Memory B cell (primary cell): ENCODE results near the gene RASA3.
A peak's percentile ranks its signal among the peaks of the same experiment; 100 is the strongest.

ENCODE experiments used
- ATAC-seq: fragments of 150-1000 bp; cut with Tn5 transposase; 2 replicates; pipeline ENCODE4 v1.10.0; 2021; ENCODE audit warnings: low read depth, mild to moderate bottlenecking, moderate library complexity
- DNase-seq, 2 donors: peaks; one replicate each; pipeline ENCODE4 v3.0.0; 2022; ENCODE audit warnings: low spot score in 2 of 2
- H3K27ac Mint-ChIP-seq: one replicate; pipeline ENCODE4 v1.8.0; 2022; ENCODE audit warnings: mild to moderate bottlenecking, moderate library complexity, mixed read lengths
- H3K27me3 Mint-ChIP-seq: one replicate; pipeline ENCODE4 v1.8.0; 2022; ENCODE audit warnings: mixed read lengths
- H3K36me3 Mint-ChIP-seq: one replicate; pipeline ENCODE4 v1.8.0; 2022; ENCODE audit warnings: mild to moderate bottlenecking, mixed read lengths
- H3K4me1 Mint-ChIP-seq: one replicate; pipeline ENCODE4 v1.8.0; 2022; ENCODE audit warnings: mixed read lengths
- H3K4me3 Mint-ChIP-seq: one replicate; pipeline ENCODE4 v1.8.0; 2022; ENCODE audit warnings: mild to moderate bottlenecking, moderate library complexity, mixed read lengths
- H3K9me3 Mint-ChIP-seq: one replicate; pipeline ENCODE4 v1.8.0; 2022; ENCODE audit warnings: mixed read lengths

Gene RASA3

GRCh38 chr13:114062341-114062740 is 70.1 kb downstream of the RASA3 start:
- no peak overlapping the region for H3K27ac Mint-ChIP-seq
- no peaks in the 10 kb centered on the region for H3K27me3 Mint-ChIP-seq

GRCh38 chr13:114061744-114062143 is 70.7 kb downstream of the RASA3 start:
- H3K9me3 Mint-ChIP-seq, result no peaks in the 10 kb centered on the region
- peak overlapping the region; percentile 21 for H3K27ac Mint-ChIP-seq
- H3K4me3 Mint-ChIP-seq, result no peak overlapping the region

More at GRCh38 chr13:114062341-114062740, 70.1 kb downstream of the RASA3 start:
- peaks cover 7% of the 10 kb centered on the region for H3K36me3 Mint-ChIP-seq
- H3K4me1 Mint-ChIP-seq, result peaks cover 40% of the 10 kb centered on the region
- DNase-seq (no peak), ATAC-seq (no peak)
- no peaks in the 10 kb centered on the region for H3K9me3 Mint-ChIP-seq
- H3K4me3 Mint-ChIP-seq, result peak overlapping the region; percentile 46

GRCh38 chr13:114061047-114061446 is 71.4 kb downstream of the RASA3 start:
- DNase-seq, result no peak
- H3K9me3 Mint-ChIP-seq, result no peaks in the 10 kb centered on the region
- no peaks in the 10 kb centered on the region for H3K27me3 Mint-ChIP-seq
- peaks cover 43% of the 10 kb centered on the region for H3K4me1 Mint-ChIP-seq
- H3K36me3 Mint-ChIP-seq, result peaks cover 8% of the 10 kb centered on the region
- H3K4me3 Mint-ChIP-seq, result no peak overlapping the region
- no peak overlapping the region for H3K27ac Mint-ChIP-seq
- no peak for ATAC-seq

More at GRCh38 chr13:114061744-114062143, 70.7 kb downstream of the RASA3 start:
- DNase-seq (no peak), ATAC-seq (no peak)
- Mint-ChIP-seq H3K36me3 (peaks cover 7% of the 10 kb centered on the region), H3K4me1 (peaks cover 42% of the 10 kb centered on the region), H3K27me3 (no peaks in the 10 kb centered on the region)

GRCh38 chr13:114059946-114060860 is 72.2 kb downstream of the RASA3 start:
- Mint-ChIP-seq H3K4me1 (peaks cover 42% of the 10 kb centered on the region), H3K36me3 (peaks cover 9% of the 10 kb centered on the region), H3K4me3 (no peak overlapping the region), H3K27ac (no peak overlapping the region), H3K27me3 (no peaks in the 10 kb centered on the region), H3K9me3 (no peaks in the 10 kb centered on the region)
- no peak for DNase-seq
- no peak for ATAC-seq

GRCh38 chr13:114059428-114059827 is 73.0 kb downstream of the RASA3 start:
- Mint-ChIP-seq H3K4me1 (peaks cover 40% of the 10 kb centered on the region), H3K27ac (peak overlapping the region; percentile 55)

GRCh38 chr13:114058051-114058867 is 74.2 kb downstream of the RASA3 start:
- no peaks in the 10 kb centered on the region for H3K9me3 Mint-ChIP-seq
- DNase-seq (no peak), ATAC-seq (no peak)
- H3K27me3 Mint-ChIP-seq, result no peaks in the 10 kb centered on the region
- peak overlapping the region; percentile 75 for H3K27ac Mint-ChIP-seq
- peak overlapping the region; percentile 62 for H3K4me3 Mint-ChIP-seq
- peaks cover 39% of the 10 kb centered on the region for H3K4me1 Mint-ChIP-seq
- peaks cover 9% of the 10 kb centered on the region for H3K36me3 Mint-ChIP-seq

More at GRCh38 chr13:114059428-114059827, 73.0 kb downstream of the RASA3 start:
- peaks cover 9% of the 10 kb centered on the region for H3K36me3 Mint-ChIP-seq
- H3K4me3 Mint-ChIP-seq, result no peak overlapping the region
- no peaks in the 10 kb centered on the region for H3K27me3 Mint-ChIP-seq
- no peak for DNase-seq
- ATAC-seq, result no peak
- H3K9me3 Mint-ChIP-seq, result no peaks in the 10 kb centered on the region

- Mint-ChIP-seq H3K9me3 (no peaks in the 10 kb centered on the region), H3K4me1 (peaks cover 40% of the 10 kb centered on the region), H3K27me3 (no peaks in the 10 kb centered on the region), H3K27ac (peak overlapping the region; percentile 75), H3K36me3 (peaks cover 9% of the 10 kb centered on the region), H3K4me3 (peak overlapping the region; percentile 62)
- DNase-seq, result no peak
- ATAC-seq, result no peak
Measured at GRCh38 chr13:114057166-114058050, 75.0 kb downstream of the RASA3 start.

- ATAC-seq (no peak), DNase-seq (no peak)
- H3K4me1 Mint-ChIP-seq, result peaks cover 45% of the 10 kb centered on the region
- H3K36me3 Mint-ChIP-seq, result peaks cover 9% of the 10 kb centered on the region
- H3K9me3 Mint-ChIP-seq, result no peaks in the 10 kb centered on the region
- H3K4me3 Mint-ChIP-seq, result peak overlapping the region; percentile 37
- H3K27me3 Mint-ChIP-seq, result no peaks in the 10 kb centered on the region
- peak overlapping the region; percentile 35 for H3K27ac Mint-ChIP-seq
Measured at GRCh38 chr13:114056205-114057013, 76.0 kb downstream of the RASA3 start.

GRCh38 chr13:114055766-114056165 is 76.7 kb downstream of the RASA3 start:
- Mint-ChIP-seq H3K9me3 (no peaks in the 10 kb centered on the region), H3K4me1 (peaks cover 46% of the 10 kb centered on the region), H3K4me3 (peak overlapping the region; percentile 37), H3K27me3 (no peaks in the 10 kb centered on the region), H3K27ac (no peak overlapping the region), H3K36me3 (peaks cover 10% of the 10 kb centered on the region)
- DNase-seq (no peak), ATAC-seq (no peak)

- H3K9me3 Mint-ChIP-seq, result no peaks in the 10 kb centered on the region
- no peaks in the 10 kb centered on the region for H3K27me3 Mint-ChIP-seq
- DNase-seq (no peak), ATAC-seq (no peak)
- H3K27ac Mint-ChIP-seq, result no peak overlapping the region
- peaks cover 9% of the 10 kb centered on the region for H3K36me3 Mint-ChIP-seq
- H3K4me3 Mint-ChIP-seq, result no peak overlapping the region
- H3K4me1 Mint-ChIP-seq, result peaks cover 49% of the 10 kb centered on the region
Measured at GRCh38 chr13:114054830-114055439, 77.5 kb downstream of the RASA3 start.

- ATAC-seq, result no peak
- Mint-ChIP-seq H3K9me3 (no peaks in the 10 kb centered on the region), H3K4me3 (no peak overlapping the region), H3K4me1 (peaks cover 48% of the 10 kb centered on the region), H3K27ac (no peak overlapping the region), H3K27me3 (no peaks in the 10 kb centered on the region), H3K36me3 (peaks cover 6% of the 10 kb centered on the region)
- DNase-seq, result no peak
Measured at GRCh38 chr13:114054264-114054663, 78.2 kb downstream of the RASA3 start.

GRCh38 chr13:114053026-114053425 is 79.4 kb downstream of the RASA3 start:
- H3K4me3 Mint-ChIP-seq, result peak overlapping the region; percentile 53
- no peaks in the 10 kb centered on the region for H3K27me3 Mint-ChIP-seq
- ATAC-seq (no peak), DNase-seq (no peak)
- H3K27ac Mint-ChIP-seq, result peak overlapping the region; percentile 21
- H3K4me1 Mint-ChIP-seq, result peaks cover 51% of the 10 kb centered on the region
- H3K36me3 Mint-ChIP-seq, result peaks cover 6% of the 10 kb centered on the region
- no peaks in the 10 kb centered on the region for H3K9me3 Mint-ChIP-seq
